ENCODE data around the gene ERV3-1. TPM values are rescaled to one million over a fixed set of nuclear protein-coding genes. Genes with fewer than 3 reads are reported as not detected.
A peak's percentile ranks its signal among the peaks of the same experiment; 100 is the strongest.
"Not testable (repeated sequence)": the region's sequence is repeated elsewhere in the genome, so short reads cannot be mapped to it uniquely, and the experiment has no call there.

Gene ERV3-1
- polyA plus RNA-seq, 6 donors from 2014 or later, result 4.3 to 19.3 (median 9.5) TPM

- H3K4me3 Mint-ChIP-seq; H3K27me3 Mint-ChIP-seq; H3K36me3 Mint-ChIP-seq; H3K27ac Mint-ChIP-seq; H3K4me1 Mint-ChIP-seq; H3K9me3 Mint-ChIP-seq; DNase-seq; ATAC-seq (ENCODE audit: low read depth in 2 of 2): not testable (repeated sequence)
Measured at GRCh38 chr7:65033391-65033790, 26.9 kb upstream of the ERV3-1 start.

GRCh38 chr7:65025023-65025422 is 18.5 kb upstream of the ERV3-1 start:
- not testable (repeated sequence) for ATAC-seq (ENCODE audit: low read depth in 2 of 2); H3K36me3 Mint-ChIP-seq; DNase-seq; H3K9me3 Mint-ChIP-seq; H3K4me1 Mint-ChIP-seq; H3K27me3 Mint-ChIP-seq; H3K4me3 Mint-ChIP-seq; H3K27ac Mint-ChIP-seq

GRCh38 chr7:65020978-65021377 is 14.5 kb upstream of the ERV3-1 start:
- H3K9me3 Mint-ChIP-seq; ATAC-seq (ENCODE audit: low read depth in 2 of 2); H3K27me3 Mint-ChIP-seq; DNase-seq; H3K36me3 Mint-ChIP-seq; H3K4me1 Mint-ChIP-seq; H3K27ac Mint-ChIP-seq; H3K4me3 Mint-ChIP-seq: not testable (repeated sequence)

- H3K36me3 Mint-ChIP-seq; DNase-seq; H3K27me3 Mint-ChIP-seq; H3K9me3 Mint-ChIP-seq; H3K4me3 Mint-ChIP-seq; ATAC-seq (ENCODE audit: low read depth in 2 of 2): not testable (repeated sequence)
- peaks cover 16 to 29% (median 25%) of the 10 kb centered on the region in 3 donors for H3K4me1 Mint-ChIP-seq
- H3K27ac Mint-ChIP-seq, result peak overlapping the region in 1 of 6 donors; percentile 33
Measured at GRCh38 chr7:65009881-65010280, 3.4 kb upstream of the ERV3-1 start.

- not testable (repeated sequence) for ATAC-seq (ENCODE audit: low read depth in 2 of 2); H3K36me3 Mint-ChIP-seq; H3K27me3 Mint-ChIP-seq; H3K9me3 Mint-ChIP-seq; DNase-seq
- peak overlapping the region in 1 of 6 donors; percentile 57 for H3K27ac Mint-ChIP-seq
- peak overlapping the region in 1 of 8 donors; percentile 57 for H3K4me3 Mint-ChIP-seq
- H3K4me1 Mint-ChIP-seq, result peaks cover 21 to 34% (median 29%) of the 10 kb centered on the region in 3 donors
Measured at GRCh38 chr7:65009394-65009793, 2.9 kb upstream of the ERV3-1 start.

GRCh38 chr7:65007036-65007435 is 549 bp upstream of the ERV3-1 start:
- peak; percentile 17 to 20 for ATAC-seq (ENCODE audit: low read depth in 2 of 2)

GRCh38 chr7:65004575-65004974 is 1.9 kb downstream of the ERV3-1 start:
- peak overlapping the region; percentile 91 to 99 (median 98) for H3K4me3 Mint-ChIP-seq
- peaks cover 0 to 37% (median 29%) of the 10 kb centered on the region in 7 donors for H3K9me3 Mint-ChIP-seq
- H3K36me3 Mint-ChIP-seq, result peaks cover 23 to 36% of the 10 kb centered on the region in 2 donors
- ATAC-seq (ENCODE audit: low read depth in 2 of 2), result no peak
- DNase-seq, result no peak
- H3K27ac Mint-ChIP-seq, result peak overlapping the region in 5 of 6 donors; percentile 5 to 98 (median 88)
- H3K4me1 Mint-ChIP-seq, result peaks cover 39 to 73% (median 64%) of the 10 kb centered on the region in 3 donors
- no peaks in the 10 kb centered on the region for H3K27me3 Mint-ChIP-seq

More at GRCh38 chr7:65007036-65007435, 549 bp upstream of the ERV3-1 start:
- not testable (repeated sequence) for DNase-seq, H3K27me3 Mint-ChIP-seq
- H3K4me1 Mint-ChIP-seq, result peaks cover 29 to 56% (median 45%) of the 10 kb centered on the region in 3 donors
- H3K36me3 Mint-ChIP-seq, result peaks cover 8 to 19% of the 10 kb centered on the region in 2 donors
- peak overlapping the region; percentile 93 to 99 (median 97) for H3K27ac Mint-ChIP-seq
- H3K4me3 Mint-ChIP-seq, result peak overlapping the region; percentile 91 to 99 (median 98)
- peaks cover 0 to 16% (median 11%) of the 10 kb centered on the region in 7 donors for H3K9me3 Mint-ChIP-seq

- peaks cover 38 to 45% of the 10 kb centered on the region in 2 donors for H3K36me3 Mint-ChIP-seq
- no peaks in the 10 kb centered on the region for H3K27me3 Mint-ChIP-seq
- H3K9me3 Mint-ChIP-seq, result peaks cover 0 to 52% (median 41%) of the 10 kb centered on the region in 7 donors
- H3K4me1 Mint-ChIP-seq, result peaks cover 47 to 85% (median 76%) of the 10 kb centered on the region in 3 donors
- H3K27ac Mint-ChIP-seq, result peak overlapping the region in 5 of 6 donors; percentile 10 to 79 (median 71)
- ATAC-seq (ENCODE audit: low read depth in 2 of 2), result no peak
- peak overlapping the region in 4 of 8 donors; percentile 44 to 99 (median 79) for H3K4me3 Mint-ChIP-seq
- DNase-seq, result no peak
Measured at GRCh38 chr7:65002972-65003585, 3.4 kb downstream of the ERV3-1 start.

GRCh38 chr7:65001291-65001814 is 5.1 kb downstream of the ERV3-1 start:
- peak overlapping the region; percentile 30 to 86 (median 70) for H3K27ac Mint-ChIP-seq
- ATAC-seq (ENCODE audit: low read depth in 2 of 2) (no peak), DNase-seq (no peak)
- peaks cover 52 to 53% of the 10 kb centered on the region in 2 donors for H3K36me3 Mint-ChIP-seq
- H3K4me3 Mint-ChIP-seq, result peak overlapping the region in 6 of 8 donors; percentile 4 to 77 (median 50)
- H3K4me1 Mint-ChIP-seq, result peaks cover 39 to 78% (median 78%) of the 10 kb centered on the region in 3 donors
- H3K27me3 Mint-ChIP-seq, result no peaks in the 10 kb centered on the region
- peaks cover 5 to 69% (median 53%) of the 10 kb centered on the region in 7 donors for H3K9me3 Mint-ChIP-seq

GRCh38 chr7:64999165-65000004 is 7.1 kb downstream of the ERV3-1 start:
- Mint-ChIP-seq H3K36me3 (peaks cover 51 to 59% of the 10 kb centered on the region in 2 donors), H3K27ac (peak overlapping the region; percentile 78 to 98 (median 92)), H3K4me1 (peaks cover 26 to 64% (median 60%) of the 10 kb centered on the region in 3 donors), H3K27me3 (no peaks in the 10 kb centered on the region), H3K9me3 (peaks cover 7 to 82% (median 62%) of the 10 kb centered on the region in 7 donors), H3K4me3 (peak overlapping the region; percentile 31 to 68 (median 58))
- ATAC-seq (ENCODE audit: low read depth in 2 of 2) (peak; percentile 95 to 97), DNase-seq (peak; percentile 66)

- DNase-seq, result no peak
- H3K27me3 Mint-ChIP-seq, result no peaks in the 10 kb centered on the region
- peak overlapping the region in 6 of 8 donors; percentile 21 to 68 (median 58) for H3K4me3 Mint-ChIP-seq
- H3K9me3 Mint-ChIP-seq, result peaks cover 9 to 86% (median 64%) of the 10 kb centered on the region in 7 donors
- peaks cover 24 to 58% (median 55%) of the 10 kb centered on the region in 3 donors for H3K4me1 Mint-ChIP-seq
- H3K27ac Mint-ChIP-seq, result peak overlapping the region; percentile 44 to 98 (median 92)
- ATAC-seq (ENCODE audit: low read depth in 2 of 2), result no peak
- H3K36me3 Mint-ChIP-seq, result peaks cover 52 to 63% of the 10 kb centered on the region in 2 donors
Measured at GRCh38 chr7:64998865-64999164, 7.7 kb downstream of the ERV3-1 start.

GRCh38 chr7:64997927-64998391 is 8.5 kb downstream of the ERV3-1 start:
- DNase-seq (no peak), ATAC-seq (ENCODE audit: low read depth in 2 of 2) (no peak)
- H3K4me3 Mint-ChIP-seq, result peak overlapping the region in 2 of 8 donors; percentile 61 to 66
- H3K4me1 Mint-ChIP-seq, result peaks cover 21 to 50% (median 48%) of the 10 kb centered on the region in 3 donors
- no peaks in the 10 kb centered on the region for H3K27me3 Mint-ChIP-seq
- H3K9me3 Mint-ChIP-seq, result peaks cover 9 to 86% (median 68%) of the 10 kb centered on the region in 7 donors
- peaks cover 54 to 61% of the 10 kb centered on the region in 2 donors for H3K36me3 Mint-ChIP-seq
- peak overlapping the region in 3 of 6 donors; percentile 37 to 60 (median 42) for H3K27ac Mint-ChIP-seq
